A549 (cell line): ENCODE results near the gene WBP2. TPM values are rescaled to one million over a fixed set of nuclear protein-coding genes. Genes with fewer than 3 reads are reported as not detected.

Experiments
- ATAC-seq, 2 experiments: fragments of 200-7000 bp in 1 of 2; fragments of >200 bp in 1 of 2; cut with Nextera tagmentation in 1 of 2; cut with Tn5 transposase in 1 of 2; 3 replicates each; pipeline versions ENCODE4 v1.8.0 to v1.9.1; 2018 to 2020; ENCODE audit warnings: mild to moderate bottlenecking in 1 of 2, moderate library complexity in 1 of 2
- CTCF ChIA-PET: fragments of 300-600 bp; sonication (Branson Sonifier 250); formaldehyde crosslinking; extraction: SDS; loops from one replicate; lab custom pipeline; 2021; ENCODE audit warnings: antibody characterized with exemption, inconsistent platforms; lab: Yijun Ruan, JAX
- POLR2A ChIA-PET: fragments of 350-600 bp; formaldehyde crosslinking; extraction: SDS; loops from one replicate; lab custom pipeline; 2021; ENCODE audit warnings: antibody characterized with exemption, inconsistent platforms; lab: Yijun Ruan, JAX
- DNase-seq, 2 experiments: peaks; one replicate each; pipeline versions ENCODE4 v3.0.0 to v3.0.0-alpha.2; 2011 to 2016; ENCODE audit warnings: low read depth in 1 of 2, low spot score in 1 of 2
- FAIRE-seq: peaks from 2 replicates; lab custom pipeline; 2011; peaks lifted over from hg19 to GRCh38; lab: Jason Lieb, UNC
- H3K27ac ChIP-seq, 2 experiments: fragments of >200 bp; sonication (Bioruptor Twin); formaldehyde crosslinking; 3 replicates each; pipeline ENCODE4 v1.5.1; 2016 to 2017
- H3K4me1 ChIP-seq: fragments of >200 bp; sonication (Bioruptor Twin); formaldehyde crosslinking; 3 replicates; pipeline ENCODE4 v1.6.1; 2016
- H3K4me2 ChIP-seq: fragments of >200 bp; sonication (Bioruptor Twin); formaldehyde crosslinking; 3 replicates; pipeline ENCODE4 v1.6.1; 2016
- H3K4me3 ChIP-seq: fragments of >200 bp; sonication (Bioruptor Twin); formaldehyde crosslinking; 3 replicates; pipeline ENCODE4 v1.5.1; 2016
- H3K9me3 ChIP-seq: fragments of >200 bp; sonication (Bioruptor Twin); formaldehyde crosslinking; 3 replicates; pipeline ENCODE4 v1.6.1; 2016
- CBX8 ChIP-seq: fragments of 200-600 bp; sonication (generic); IDR thresholded peaks from 2 replicates; pipeline ENCODE4 v1.6.1; 2016
- ESRRA ChIP-seq: fragments of 150-350 bp; IDR thresholded peaks from 2 replicates; pipeline ENCODE4 v1.6.1; 2014; ENCODE audit warnings: mild to moderate bottlenecking, low read length, borderline replicate concordance
- FOXS1 ChIP-seq: fragments of 250-450 bp; sonication (Bioruptor Pico); IDR thresholded peaks from 2 replicates; pipeline ENCODE4 v1.5.0; 2020; ENCODE audit warnings: mild to moderate bottlenecking, moderate library complexity
- HOXA7 ChIP-seq: fragments of 250-450 bp; sonication (Bioruptor Pico); IDR thresholded peaks from 2 replicates; pipeline ENCODE4 v1.5.0; 2020; ENCODE audit warnings: mild to moderate bottlenecking, moderate library complexity
- HOXB13 ChIP-seq: fragments of 250-450 bp; sonication (Bioruptor Pico); IDR thresholded peaks from 2 replicates; pipeline ENCODE4 v1.5.0; 2020; ENCODE audit warnings: low read depth, mild to moderate bottlenecking, moderate library complexity
- JUN ChIP-seq, 2 experiments: fragments of >200 bp; sonication (Bioruptor Twin); formaldehyde crosslinking; IDR thresholded peaks; 2 replicates in 1 of 2; 3 replicates in 1 of 2; pipeline ENCODE4 v1.6.1; 2016 to 2017
- MAFK ChIP-seq: fragments of 450-650 bp; IDR thresholded peaks from 2 replicates; pipeline ENCODE4 v1.6.1; 2014; ENCODE audit not compliant: partially characterized antibody
- MAZ ChIP-seq: fragments of 150-350 bp; IDR thresholded peaks from 2 replicates; pipeline ENCODE4 v1.6.1; 2014; ENCODE audit warnings: antibody characterized with exemption, low read depth, low read length, borderline replicate concordance
- NPAS2 ChIP-seq: fragments of 250-450 bp; sonication (Bioruptor Pico); IDR thresholded peaks from 2 replicates; pipeline ENCODE4 v1.8.0; 2022; ENCODE audit warnings: mild to moderate bottlenecking, moderate library complexity, borderline replicate concordance
- NR3C1 ChIP-seq: fragments of >200 bp; sonication (Bioruptor Twin); formaldehyde crosslinking; IDR thresholded peaks from 3 replicates; pipeline ENCODE4 v1.6.1; 2017
- PHF8 ChIP-seq: fragments of 200-600 bp; sonication (generic); IDR thresholded peaks from 2 replicates; pipeline ENCODE4 v1.6.1; 2016; ENCODE audit warnings: low read depth, mild to moderate bottlenecking, antibody characterized with exemption, moderate library complexity, borderline replicate concordance
- POLR2A ChIP-seq: IDR thresholded peaks from 2 replicates; pipeline ENCODE4 v1.6.1; 2012; ENCODE audit warnings: mild to moderate bottlenecking, low read length
- POLR2AphosphoS2 ChIP-seq: conservative IDR thresholded peaks from 2 replicates; pipeline ENCODE4 v1.6.1; 2012; ENCODE audit warnings: low read length, improper control_type of control experiment, inconsistent platforms
- RAD21 ChIP-seq, 2 experiments: fragments of >200 bp in 1 of 2; sonication (Bioruptor Twin) in 1 of 2; formaldehyde crosslinking in 1 of 2; IDR thresholded peaks in 1 of 2; conservative IDR thresholded peaks in 1 of 2; 2 replicates in 1 of 2; 3 replicates in 1 of 2; pipeline ENCODE4 v1.6.1; 2012 to 2018; ENCODE audit warnings: inconsistent platforms in 1 of 2
- WGBS: methylation state at CpG from one replicate; pipeline ENCODE4 v1.1.6; 2017; ENCODE audit errors: missing lambda C conversion rate; 5-methylcytosine and 5-hydroxymethylcytosine counted together
- polyA plus RNA-seq, 4 experiments: library from polyadenylated mRNA; depleted of rRNA in 3 of 4; stranded (reverse); fragments of >200 nt; fragmentation: RNase III in 1 of 4; extraction: RNeasy Plus Mini Kit Qiagen cat#74134 plus additional on column Dnase treatment in 1 of 4; gene quantifications; 2 replicates in 3 of 4; 3 replicates in 1 of 4; pipeline ENCODE4 v1.2.3, GENCODE V29; 2011 to 2017
- TF ChIP-seq, protein P1 (sequence below): fragments of 200-600 bp; sonication (generic); IDR thresholded peaks from 2 replicates; pipeline ENCODE4 v1.6.1; 2016; ENCODE audit warnings: antibody characterized with exemption, mild to moderate bottlenecking, moderate library complexity
- TF ChIP-seq, protein P2 (sequence below): fragments of 250-450 bp; sonication (Bioruptor Pico); IDR thresholded peaks from 2 replicates; pipeline ENCODE4 v1.5.0; 2021; ENCODE audit warnings: mild to moderate bottlenecking, moderate library complexity, borderline replicate concordance

The WBP2 gene
- polyA plus RNA-seq, 2 of the 4 experiments (the other 2 are of a cell fraction): 39.7 to 131 TPM

DNA sequence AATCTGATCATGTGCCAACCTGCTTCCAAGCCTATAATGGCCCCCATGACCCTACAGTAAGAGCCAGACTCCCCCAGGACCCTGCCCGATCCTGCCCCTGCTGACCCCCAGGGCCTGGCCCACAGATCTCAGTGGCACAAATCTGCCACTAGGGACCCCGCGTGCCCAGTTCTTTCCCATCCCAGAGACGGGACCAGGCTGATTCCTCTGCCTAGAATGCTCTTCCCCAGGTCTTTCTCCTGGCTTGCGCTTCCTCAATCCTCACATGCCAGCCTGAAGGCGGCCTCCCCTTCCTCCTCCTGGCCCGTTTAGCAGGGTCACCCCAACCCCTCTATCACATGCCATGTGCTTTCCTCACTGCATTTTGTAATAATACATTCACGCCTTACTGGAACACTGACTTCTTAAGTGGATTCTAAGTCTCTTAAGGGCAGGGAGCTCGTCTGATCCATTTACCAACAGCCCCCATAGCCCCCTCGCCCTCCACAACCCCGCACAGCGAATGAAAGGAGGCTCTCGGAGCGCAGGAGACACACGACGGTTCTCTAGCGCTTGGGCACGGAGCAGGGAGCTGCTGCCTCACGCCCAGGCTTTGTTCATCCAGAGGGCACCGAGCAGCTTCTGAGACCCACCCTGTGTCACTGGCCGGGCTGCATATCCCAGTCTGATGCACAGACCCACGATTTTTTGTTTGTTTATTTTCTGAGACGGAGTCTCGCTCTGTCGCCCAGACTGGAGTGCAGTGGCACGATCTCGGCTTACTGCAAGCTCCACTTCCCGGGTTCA lies 40.4 kb upstream of the WBP2 start (continued):
- TF ChIP-seq, protein P1, sequence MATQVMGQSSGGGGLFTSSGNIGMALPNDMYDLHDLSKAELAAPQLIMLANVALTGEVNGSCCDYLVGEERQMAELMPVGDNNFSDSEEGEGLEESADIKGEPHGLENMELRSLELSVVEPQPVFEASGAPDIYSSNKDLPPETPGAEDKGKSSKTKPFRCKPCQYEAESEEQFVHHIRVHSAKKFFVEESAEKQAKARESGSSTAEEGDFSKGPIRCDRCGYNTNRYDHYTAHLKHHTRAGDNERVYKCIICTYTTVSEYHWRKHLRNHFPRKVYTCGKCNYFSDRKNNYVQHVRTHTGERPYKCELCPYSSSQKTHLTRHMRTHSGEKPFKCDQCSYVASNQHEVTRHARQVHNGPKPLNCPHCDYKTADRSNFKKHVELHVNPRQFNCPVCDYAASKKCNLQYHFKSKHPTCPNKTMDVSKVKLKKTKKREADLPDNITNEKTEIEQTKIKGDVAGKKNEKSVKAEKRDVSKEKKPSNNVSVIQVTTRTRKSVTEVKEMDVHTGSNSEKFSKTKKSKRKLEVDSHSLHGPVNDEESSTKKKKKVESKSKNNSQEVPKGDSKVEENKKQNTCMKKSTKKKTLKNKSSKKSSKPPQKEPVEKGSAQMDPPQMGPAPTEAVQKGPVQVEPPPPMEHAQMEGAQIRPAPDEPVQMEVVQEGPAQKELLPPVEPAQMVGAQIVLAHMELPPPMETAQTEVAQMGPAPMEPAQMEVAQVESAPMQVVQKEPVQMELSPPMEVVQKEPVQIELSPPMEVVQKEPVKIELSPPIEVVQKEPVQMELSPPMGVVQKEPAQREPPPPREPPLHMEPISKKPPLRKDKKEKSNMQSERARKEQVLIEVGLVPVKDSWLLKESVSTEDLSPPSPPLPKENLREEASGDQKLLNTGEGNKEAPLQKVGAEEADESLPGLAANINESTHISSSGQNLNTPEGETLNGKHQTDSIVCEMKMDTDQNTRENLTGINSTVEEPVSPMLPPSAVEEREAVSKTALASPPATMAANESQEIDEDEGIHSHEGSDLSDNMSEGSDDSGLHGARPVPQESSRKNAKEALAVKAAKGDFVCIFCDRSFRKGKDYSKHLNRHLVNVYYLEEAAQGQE: no peak
- TF ChIP-seq, all 56 proteins: peak for 5

DNA sequence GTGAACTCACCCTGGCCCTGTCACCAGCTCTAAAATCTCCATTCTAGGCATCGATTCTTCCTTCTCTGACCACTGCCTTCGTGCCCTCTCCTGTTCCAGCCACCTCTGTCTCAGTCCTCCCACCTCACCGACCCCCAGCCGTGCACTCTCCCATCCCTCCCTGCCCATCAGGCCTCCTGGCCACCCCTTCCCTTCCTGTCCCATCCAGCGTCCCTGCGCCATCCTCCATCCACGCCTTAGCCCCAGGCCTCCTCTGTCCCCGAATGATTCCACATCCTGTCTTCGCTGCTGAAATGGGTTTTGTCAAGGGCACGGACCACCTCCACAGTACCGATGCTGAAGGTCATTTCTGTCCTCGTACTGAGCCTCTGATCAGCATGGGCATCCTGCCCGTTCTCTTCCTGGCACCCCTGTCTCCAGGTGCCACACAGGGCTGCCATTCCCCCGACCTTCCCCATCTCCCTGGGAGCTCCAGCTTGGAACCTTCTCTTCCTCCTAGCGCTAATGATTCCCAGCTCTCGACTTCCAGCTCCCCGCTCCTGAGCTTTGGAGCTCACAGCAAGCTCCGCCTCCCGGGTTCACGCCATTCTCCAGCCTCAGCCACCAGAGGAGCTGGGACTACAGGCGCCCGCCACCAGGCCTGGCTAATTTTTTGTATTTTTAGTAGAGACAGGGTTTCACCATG lies 39.1 kb upstream of the WBP2 start:
- ChIA-PET POLR2A (interaction anchor here (1.1 to 3.8 kb wide), 3 partner anchors 11 to 39 kb away, joined by 4 to 15 read pairs (median 14); partner anchors contain the start of gene WBP2), CTCF (interaction anchor here (0.5 to 22.8 kb wide), 15 partner anchors 10 to 138 kb away, joined by 3 to 513 read pairs (median 8); partner anchors contain the start of genes FBF1, GALK1, MRPL38 and TRIM47)
- H3K4me3 ChIP-seq: no peak overlapping the region
- TF ChIP-seq MAZ (no peak), CBX8 (no peak), FOXS1 (CRISPR knock-in tag) (no peak), HOXB13 (CRISPR knock-in tag) (no peak), HOXA7 (CRISPR knock-in tag) (no peak), JUN (IDR thresholded peaks at IDR 0.05) (no peak)
- TF ChIP-seq, protein P1: no peak
- H3K9me3 ChIP-seq: no peaks in the 10 kb centered on the region
- FAIRE-seq (no peak), DNase-seq (no peak), ATAC-seq (no peak)
- peaks cover 17% of the 10 kb centered on the region for H3K4me1 ChIP-seq
- 87% methylated on average over 22 of the region's 22 CpGs for WGBS
- no peak overlapping the region for H3K27ac ChIP-seq
- no peak overlapping the region; the same call in 2 of the 3 replicates for H3K4me2 ChIP-seq

DNA sequence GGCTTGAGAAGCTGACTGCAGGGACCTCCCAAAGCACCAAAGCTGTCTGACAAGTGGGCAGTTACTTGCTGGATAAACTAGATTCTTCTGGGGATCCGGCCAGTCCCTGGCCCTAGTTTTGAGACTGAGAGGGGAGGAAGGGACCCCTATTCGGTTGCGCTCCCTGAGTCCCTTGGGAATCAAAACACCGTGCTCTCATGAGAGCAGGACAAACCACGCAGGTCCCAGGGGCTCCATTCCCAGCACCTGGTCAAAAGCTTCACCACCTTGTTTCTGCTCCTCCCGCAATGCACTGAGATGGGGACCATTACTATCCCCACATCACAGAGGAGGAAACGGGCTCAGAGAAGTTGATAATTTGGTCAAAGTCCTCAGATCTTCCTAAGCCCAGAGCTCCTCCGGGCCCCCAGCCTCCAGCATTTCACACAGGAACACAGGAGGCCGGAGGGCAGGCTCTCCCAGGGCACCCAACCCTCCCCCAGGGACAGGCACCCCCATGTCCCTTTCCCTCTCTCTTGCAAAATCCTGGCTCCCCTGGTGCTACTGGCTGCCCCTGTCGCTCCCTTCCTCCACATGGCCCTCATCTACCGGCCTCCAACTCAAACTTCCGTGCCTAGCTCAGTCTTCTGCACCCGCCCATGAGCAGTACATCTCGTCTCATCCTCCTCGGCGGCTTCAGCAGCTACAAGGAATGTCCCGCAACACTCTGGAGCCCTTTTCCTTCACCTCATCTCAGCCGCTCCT lies 38.3 kb upstream of the WBP2 start:
- ATAC-seq (no peak), DNase-seq (no peak), FAIRE-seq (no peak)
- no peaks in the 10 kb centered on the region for H3K9me3 ChIP-seq
- no peak overlapping the region for H3K27ac ChIP-seq
- H3K4me1 ChIP-seq: peaks cover 17% of the 10 kb centered on the region
- WGBS: 92% methylated on average over 18 of the region's 18 CpGs
- ChIA-PET POLR2A (interaction anchor here (1.1 to 3.8 kb wide), 2 partner anchors 11 to 38 kb away, joined by 4 to 15 read pairs; partner anchors contain the start of gene WBP2), CTCF (interaction anchor here (0.6 to 22.8 kb wide), 12 partner anchors 11 to 138 kb away, joined by 3 to 513 read pairs (median 8); partner anchors contain the start of genes FBF1, GALK1, MRPL38 and TRIM47)
- no peak overlapping the region for H3K4me2 ChIP-seq
- H3K4me3 ChIP-seq: no peak overlapping the region
- TF ChIP-seq POLR2A: no peak
- TF ChIP-seq ESRRA: no peak
- TF ChIP-seq POLR2AphosphoS2: no peak
- no peak for TF ChIP-seq RAD21 (conservative IDR thresholded peaks at IDR 0.05 in 1 of 2, IDR thresholded peaks at IDR 0.05 in 1 of 2)
- TF ChIP-seq PHF8: no peak
- no peak for TF ChIP-seq MAFK
- no peak for TF ChIP-seq NR3C1
- TF ChIP-seq, protein P2, sequence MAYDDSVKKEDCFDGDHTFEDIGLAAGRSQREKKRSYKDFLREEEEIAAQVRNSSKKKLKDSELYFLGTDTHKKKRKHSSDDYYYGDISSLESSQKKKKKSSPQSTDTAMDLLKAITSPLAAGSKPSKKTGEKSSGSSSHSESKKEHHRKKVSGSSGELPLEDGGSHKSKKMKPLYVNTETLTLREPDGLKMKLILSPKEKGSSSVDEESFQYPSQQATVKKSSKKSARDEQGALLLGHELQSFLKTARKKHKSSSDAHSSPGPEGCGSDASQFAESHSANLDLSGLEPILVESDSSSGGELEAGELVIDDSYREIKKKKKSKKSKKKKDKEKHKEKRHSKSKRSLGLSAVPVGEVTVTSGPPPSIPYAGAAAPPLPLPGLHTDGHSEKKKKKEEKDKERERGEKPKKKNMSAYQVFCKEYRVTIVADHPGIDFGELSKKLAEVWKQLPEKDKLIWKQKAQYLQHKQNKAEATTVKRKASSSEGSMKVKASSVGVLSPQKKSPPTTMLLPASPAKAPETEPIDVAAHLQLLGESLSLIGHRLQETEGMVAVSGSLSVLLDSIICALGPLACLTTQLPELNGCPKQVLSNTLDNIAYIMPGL (CRISPR knock-in tag): no peak
- TF ChIP-seq, protein P1: no peak
- no peak for TF ChIP-seq NPAS2 (CRISPR knock-in tag)
